Activated B cell treated with CpG ODN at 0.5 μM for 24 hours (primary cell): ENCODE results near the gene EZH2. TPM values are rescaled to one million over a fixed set of nuclear protein-coding genes. Genes with fewer than 3 reads are reported as not detected.
A peak's percentile ranks its signal among the peaks of the same experiment; 100 is the strongest.

Experiments
- ATAC-seq: fragments of 200-7000 bp; cut with Tn5 transposase; one replicate; pipeline ENCODE4 v1.10.0; 2021; ENCODE audit warnings: low read depth, mild to moderate bottlenecking, moderate library complexity
- CTCF ChIA-PET: fragments of 350-600 bp; sonication (Branson Sonifier 250); formaldehyde crosslinking; loops from one replicate; lab custom pipeline; 2021; ENCODE audit warnings: antibody characterized with exemption; lab: Charles Lee
- POLR2A ChIA-PET: fragments of 350-600 bp; sonication (Branson Sonifier 250); formaldehyde crosslinking; loops from one replicate; lab custom pipeline; 2021; ENCODE audit warnings: antibody characterized with exemption; lab: Charles Lee
- DNase-seq: peaks from one replicate; pipeline ENCODE4 v3.0.0; 2022
- H3K27ac Mint-ChIP-seq: one replicate; pipeline ENCODE4 v1.8.0; 2020; ENCODE audit warnings: mixed read lengths
- H3K27me3 Mint-ChIP-seq: one replicate; pipeline ENCODE4 v1.8.0; 2021; ENCODE audit warnings: mixed read lengths
- H3K36me3 Mint-ChIP-seq: one replicate; pipeline ENCODE4 v1.8.0; 2021; ENCODE audit warnings: low read depth, mixed read lengths
- H3K4me1 Mint-ChIP-seq: one replicate; pipeline ENCODE4 v1.8.0; 2021; ENCODE audit warnings: mixed read lengths
- H3K4me3 Mint-ChIP-seq: one replicate; pipeline ENCODE4 v1.8.0; 2020; ENCODE audit warnings: mild to moderate bottlenecking, mixed read lengths
- H3K9me3 Mint-ChIP-seq: one replicate; pipeline ENCODE4 v1.8.0; 2020; ENCODE audit warnings: mixed read lengths
- intact Hi-C: fragments of 100-400 bp; cut with micrococcal nuclease; formaldehyde crosslinking; loops from one replicate; pipeline ENCODE4 v1.15.1; 2024
- total RNA-seq: library from RNA; stranded (reverse); gene quantifications from 2 replicates; pipeline ENCODE4 v1.2.3, GENCODE V29; 2022
- TF ChIP-seq, protein P1 (sequence below): fragments of 200-600 bp; IDR thresholded peaks from one replicate; pipeline ENCODE4 v1.8.0; 2022; ENCODE audit warnings: antibody characterized with exemption, mild to moderate bottlenecking

The EZH2 gene
- total RNA-seq = 17.6 and 19.6 TPM in 2 replicates

DNA sequence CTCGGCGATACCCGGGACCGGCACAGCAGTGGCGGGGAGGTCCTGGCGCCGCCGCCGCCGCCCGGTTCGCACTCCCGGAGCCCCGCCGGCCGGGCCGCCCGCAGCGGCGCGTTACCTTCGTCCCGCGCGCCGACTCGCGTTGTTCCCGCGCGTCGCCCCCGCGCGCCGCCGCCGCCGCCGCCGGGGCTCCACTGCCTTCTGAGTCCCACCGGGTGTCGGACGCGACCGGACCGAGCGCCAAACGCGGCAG, at the start of gene EZH2:
Gene EZH2, minus strand, starts transcription at position 243 of the 250 bp plus-strand sequence. CDS start 36,993 bp downstream, outside the sequence.
- H3K27me3 Mint-ChIP-seq = no peaks in the 10 kb centered on the region
- DNase-seq (no peak), ATAC-seq (peak; percentile 26)
- peak within 1 kb of the TSS; percentile 87 for H3K4me3 Mint-ChIP-seq
- H3K27ac Mint-ChIP-seq = peak within 1 kb of the TSS; percentile 82
- H3K9me3 Mint-ChIP-seq = no peaks in the 10 kb centered on the region
- CTCF ChIA-PET = interaction anchor here (1.6 kb wide), 1 partner anchor 27 kb away, joined by 9 read pairs; no protein-coding TSS in a partner anchor
- H3K4me1 Mint-ChIP-seq = peaks cover 26% of the 10 kb centered on the region
- H3K36me3 Mint-ChIP-seq = peaks cover 3% of the 10 kb centered on the region
- TF ChIP-seq, protein P1, sequence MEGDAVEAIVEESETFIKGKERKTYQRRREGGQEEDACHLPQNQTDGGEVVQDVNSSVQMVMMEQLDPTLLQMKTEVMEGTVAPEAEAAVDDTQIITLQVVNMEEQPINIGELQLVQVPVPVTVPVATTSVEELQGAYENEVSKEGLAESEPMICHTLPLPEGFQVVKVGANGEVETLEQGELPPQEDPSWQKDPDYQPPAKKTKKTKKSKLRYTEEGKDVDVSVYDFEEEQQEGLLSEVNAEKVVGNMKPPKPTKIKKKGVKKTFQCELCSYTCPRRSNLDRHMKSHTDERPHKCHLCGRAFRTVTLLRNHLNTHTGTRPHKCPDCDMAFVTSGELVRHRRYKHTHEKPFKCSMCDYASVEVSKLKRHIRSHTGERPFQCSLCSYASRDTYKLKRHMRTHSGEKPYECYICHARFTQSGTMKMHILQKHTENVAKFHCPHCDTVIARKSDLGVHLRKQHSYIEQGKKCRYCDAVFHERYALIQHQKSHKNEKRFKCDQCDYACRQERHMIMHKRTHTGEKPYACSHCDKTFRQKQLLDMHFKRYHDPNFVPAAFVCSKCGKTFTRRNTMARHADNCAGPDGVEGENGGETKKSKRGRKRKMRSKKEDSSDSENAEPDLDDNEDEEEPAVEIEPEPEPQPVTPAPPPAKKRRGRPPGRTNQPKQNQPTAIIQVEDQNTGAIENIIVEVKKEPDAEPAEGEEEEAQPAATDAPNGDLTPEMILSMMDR = no peak
- intact Hi-C loops = loop anchor here (1.0 to 10.0 kb wide), 12 partner anchors 15 to 401 kb away; partner anchors contain the start of genes CUL1, PDIA4, ZNF398 and ZNF786
- POLR2A ChIA-PET = interaction anchor here (1.0 to 3.4 kb wide), 6 partner anchors 10 to 185 kb away, joined by 3 to 38 read pairs (median 8); partner anchors contain the start of gene CUL1

DNA sequence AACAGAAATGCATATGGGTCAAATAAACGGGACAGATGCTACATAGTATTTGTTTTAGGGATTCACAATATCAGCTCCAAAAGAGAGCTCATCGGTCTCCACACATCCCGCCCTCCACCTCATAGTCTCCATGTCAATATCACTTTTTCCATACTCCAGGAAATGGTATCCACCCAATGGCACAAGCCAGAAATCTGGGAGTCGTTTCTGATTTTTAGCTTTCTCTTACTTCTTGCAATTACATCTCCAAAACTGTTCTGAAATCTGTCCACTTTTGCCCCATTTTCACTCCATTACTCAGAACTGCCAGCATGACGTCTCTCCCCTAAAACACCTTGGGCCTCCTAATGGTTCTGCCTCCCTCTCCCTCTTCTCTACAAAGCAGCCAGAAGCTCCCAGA, 47.4 kb upstream of the EZH2 start:
- ATAC-seq = no peak
- Mint-ChIP-seq H3K27ac (no peak overlapping the region), H3K9me3 (no peaks in the 10 kb centered on the region), H3K36me3 (no peaks in the 10 kb centered on the region), H3K4me3 (no peak overlapping the region), H3K27me3 (no peaks in the 10 kb centered on the region), H3K4me1 (no peaks in the 10 kb centered on the region)
- CTCF ChIA-PET = interaction anchor here (0.7 to 1.0 kb wide), 2 partner anchors 32 to 225 kb away, joined by 3 read pairs; no protein-coding TSS in a partner anchor
- DNase-seq = no peak
- POLR2A ChIA-PET = no interaction called here
- TF ChIP-seq, protein P1 = no peak
- intact Hi-C loops = no loop called here

DNA sequence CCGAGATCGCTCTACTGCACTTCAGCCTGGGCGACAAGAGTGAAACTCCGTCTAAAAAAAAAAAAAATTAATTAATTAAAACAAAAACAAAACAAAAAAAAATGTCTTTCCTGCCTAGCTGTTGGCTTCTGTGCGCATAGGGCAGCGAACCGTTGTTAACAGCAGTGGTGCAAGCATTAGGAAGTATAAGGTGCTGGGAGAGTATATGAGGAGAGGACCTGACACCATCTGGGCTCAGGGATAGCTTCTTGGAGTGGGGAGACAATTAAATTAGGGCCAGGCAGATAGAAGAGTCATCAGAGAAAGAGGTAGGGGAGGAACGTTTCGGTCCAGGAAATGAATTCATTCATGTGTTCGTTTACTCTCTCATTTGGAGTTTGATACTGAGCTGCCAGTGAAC, 46.2 kb upstream of the EZH2 start:
- Mint-ChIP-seq H3K4me3 (no peak overlapping the region), H3K4me1 (no peaks in the 10 kb centered on the region), H3K27ac (no peak overlapping the region), H3K36me3 (no peaks in the 10 kb centered on the region), H3K27me3 (no peaks in the 10 kb centered on the region), H3K9me3 (no peaks in the 10 kb centered on the region)
- no peak for DNase-seq
- ChIA-PET POLR2A (interaction anchor here (0.6 kb wide), 1 partner anchor 47 kb away, joined by 3 read pairs; no protein-coding TSS in a partner anchor), CTCF (interaction anchor here (1.2 kb wide), 1 partner anchor 11 kb away, joined by 3 read pairs; no protein-coding TSS in a partner anchor)
- intact Hi-C loops = no loop called here
- TF ChIP-seq, protein P1 = no peak
- no peak for ATAC-seq

DNA sequence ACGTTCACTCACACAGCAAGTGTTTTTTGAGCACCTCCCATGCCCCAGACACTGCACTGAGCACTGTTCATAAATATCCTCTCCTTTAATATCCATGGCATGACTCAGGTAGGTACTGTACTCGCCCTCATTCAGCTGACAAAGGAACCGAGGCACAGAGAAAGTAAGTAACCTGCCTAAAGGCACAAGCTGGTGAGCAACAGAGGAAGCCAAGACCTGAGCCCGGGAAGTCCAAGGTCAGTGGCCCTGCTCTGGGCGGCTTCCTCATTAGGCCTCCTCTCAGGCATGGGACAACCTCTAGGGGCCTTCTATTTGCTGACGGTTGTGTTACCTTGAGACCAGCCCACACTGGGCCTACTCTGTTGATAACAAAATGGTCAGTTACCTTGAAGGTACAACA, 45.1 kb upstream of the EZH2 start:
- H3K4me3 Mint-ChIP-seq = no peak overlapping the region
- no peak overlapping the region for H3K27ac Mint-ChIP-seq

More for the DNA sequence above, 45.1 kb upstream of the EZH2 start:
- intact Hi-C loops = no loop called here
- ChIA-PET CTCF (no interaction called here), POLR2A (no interaction called here)
- TF ChIP-seq, protein P1 = no peak
- no peaks in the 10 kb centered on the region for H3K4me1 Mint-ChIP-seq
- H3K9me3 Mint-ChIP-seq = no peaks in the 10 kb centered on the region
- DNase-seq = no peak
- ATAC-seq = no peak
- H3K36me3 Mint-ChIP-seq = no peaks in the 10 kb centered on the region
- no peaks in the 10 kb centered on the region for H3K27me3 Mint-ChIP-seq
